Neural progenitor cell (in vitro differentiated cells): ENCODE data around the gene TMEM43. TPM values are rescaled to one million over a fixed set of nuclear protein-coding genes. Genes with fewer than 3 reads are reported as not detected.

ENCODE experiments used
- DNase-seq: peaks from one replicate; pipeline ENCODE4 v3.0.0-alpha.2; 2016; ENCODE audit warnings: low spot score
- H2AFZ ChIP-seq: fragments of 200-600 bp; sonication (generic); replicated peaks from 2 replicates; pipeline ENCODE4 v1.6.1; 2016; ENCODE audit warnings: antibody characterized with exemption
- H3F3A ChIP-seq: fragments of 200-600 bp; sonication (generic); 2 replicates; pipeline ENCODE4 v1.6.1; 2016; ENCODE audit warnings: antibody characterized with exemption, low read depth
- H3K27ac ChIP-seq: fragments of 200-600 bp; sonication (generic); 2 replicates; pipeline ENCODE4 v1.5.1; 2016; ENCODE audit warnings: mild to moderate bottlenecking
- H3K27me3 ChIP-seq: fragments of 200-600 bp; sonication (generic); 2 replicates; pipeline ENCODE4 v1.6.1; 2016; ENCODE audit warnings: mild to moderate bottlenecking, moderate library complexity
- H3K36me3 ChIP-seq: fragments of 200-600 bp; sonication (generic); 2 replicates; pipeline ENCODE4 v1.5.1; 2016
- H3K4me1 ChIP-seq: fragments of 200-600 bp; sonication (generic); 2 replicates; pipeline ENCODE4 v1.6.1; 2016; ENCODE audit warnings: mixed run types
- H3K4me2 ChIP-seq: fragments of 200-600 bp; sonication (generic); 2 replicates; pipeline ENCODE4 v1.6.1; 2016
- H3K4me3 ChIP-seq: fragments of 200-600 bp; sonication (generic); 2 replicates; pipeline ENCODE4 v1.5.1; 2016
- H3K79me2 ChIP-seq: fragments of 200-600 bp; sonication (generic); 2 replicates; pipeline ENCODE4 v1.6.1; 2016; ENCODE audit warnings: low read depth
- H3K9ac ChIP-seq: fragments of 200-600 bp; sonication (generic); 2 replicates; pipeline ENCODE4 v1.6.1; 2016
- H3K9me3 ChIP-seq: fragments of 200-600 bp; sonication (generic); 2 replicates; pipeline ENCODE4 v1.5.1; 2016; ENCODE audit warnings: low read depth
- H4K20me1 ChIP-seq: fragments of 200-600 bp; sonication (generic); 2 replicates; pipeline ENCODE4 v1.6.1; 2016; ENCODE audit warnings: low read depth
- H3K27ac Mint-ChIP-seq: 3 replicates; pipeline ENCODE4 v1.8.0; 2021; ENCODE audit warnings: mixed read lengths
- H3K27me3 Mint-ChIP-seq: 2 replicates; pipeline ENCODE4 v1.8.0; 2022; ENCODE audit warnings: low read depth, mild to moderate bottlenecking, inconsistent platforms, moderate library complexity, mixed read lengths; ENCODE audit not compliant: insufficient read depth
- H3K36me3 Mint-ChIP-seq: 3 replicates; pipeline ENCODE4 v1.8.0; 2021; ENCODE audit warnings: mixed read lengths
- H3K4me1 Mint-ChIP-seq: 3 replicates; pipeline ENCODE4 v1.8.0; 2021; ENCODE audit warnings: mixed read lengths
- H3K4me3 Mint-ChIP-seq: 3 replicates; pipeline ENCODE4 v1.8.0; 2021; ENCODE audit warnings: mild to moderate bottlenecking, moderate library complexity, mixed read lengths
- H3K9me3 Mint-ChIP-seq: 3 replicates; pipeline ENCODE4 v1.8.0; 2020; ENCODE audit warnings: mixed read lengths
- CTCF ChIP-seq: fragments of 200-600 bp; sonication (generic); IDR thresholded peaks from 2 replicates; pipeline ENCODE4 v1.5.1; 2017; ENCODE audit warnings: antibody characterized with exemption, mild to moderate bottlenecking
- EZH2 ChIP-seq: fragments of 200-600 bp; sonication (generic); IDR thresholded peaks from 2 replicates; pipeline ENCODE4 v1.6.1; 2017; ENCODE audit warnings: antibody characterized with exemption, mild to moderate bottlenecking, moderate library complexity
- EZH2phosphoT487 ChIP-seq: fragments of 200-600 bp; sonication (generic); IDR thresholded peaks from 2 replicates; pipeline ENCODE4 v1.6.1; 2017; ENCODE audit warnings: antibody characterized with exemption
- total RNA-seq: library from RNA; depleted of rRNA; stranded (reverse); fragments of >200 nt; gene quantifications from 2 replicates; pipeline ENCODE4 v1.2.3, GENCODE V29; 2015; ENCODE audit warnings: low replicate concordance

Gene TMEM43
- total RNA-seq, 1 donor from 2014 or later: 19.7 TPM

- Histone ChIP-seq H3K9ac (no peak overlapping the region), H3F3A (no peaks in the 10 kb centered on the region), H4K20me1 (peaks cover 39% of the 10 kb centered on the region), H3K27ac (no peak overlapping the region), H3K4me2 (no peak overlapping the region), H2AFZ (no peak overlapping the region), H3K36me3 (no peaks in the 10 kb centered on the region), H3K79me2 (peaks cover 73% of the 10 kb centered on the region), H3K4me3 (no peak overlapping the region), H3K4me1 (peaks cover 14% of the 10 kb centered on the region), H3K27me3 (no peaks in the 10 kb centered on the region), H3K9me3 (no peaks in the 10 kb centered on the region)
- Mint-ChIP-seq H3K4me1 (peaks cover 43% of the 10 kb centered on the region), H3K36me3 (peaks cover 13% of the 10 kb centered on the region), H3K9me3 (no peaks in the 10 kb centered on the region), H3K27ac (no peak overlapping the region), H3K4me3 (peak overlapping the region; percentile 21), H3K27me3 (peaks cover 2% of the 10 kb centered on the region)
- DNase-seq: no peak
- TF ChIP-seq CTCF (no peak), EZH2 (no peak), EZH2phosphoT487 (no peak)
Measured at GRCh38 chr3:14175383-14176037, 50.7 kb downstream of the TMEM43 start.

- peaks cover 2% of the 10 kb centered on the region for H3K27me3 Mint-ChIP-seq
Measured at GRCh38 chr3:14177580-14178246, 52.9 kb downstream of the TMEM43 start.

GRCh38 chr3:14178247-14179113 lies 53.6 kb downstream of the TMEM43 start, which contains the start of the genes LSM3 and XPC:
LSM3 (plus strand) TSS chr3:14178817; CDS start chr3:14178861, 44 bp downstream.
XPC (minus strand) TSS chr3:14178601; CDS start chr3:14178568, 33 bp downstream.
- peak; percentile 98 for DNase-seq
- H3K27me3 Mint-ChIP-seq: peaks cover 2% of the 10 kb centered on the region
- H3K9me3 Mint-ChIP-seq: no peaks in the 10 kb centered on the region
- no peaks in the 10 kb centered on the region for H3K36me3 Mint-ChIP-seq
- Histone ChIP-seq H3K9ac (peak within 1 kb of the TSS; percentile 98), H3K27ac (no peak within 1 kb of the TSS), H3F3A (no peaks in the 10 kb centered on the region), H3K4me1 (peaks cover 14% of the 10 kb centered on the region), H2AFZ (peak within 1 kb of the TSS; percentile 98), H3K4me2 (peak within 1 kb of the TSS; percentile 98), H3K9me3 (no peaks in the 10 kb centered on the region), H3K27me3 (no peaks in the 10 kb centered on the region), H3K4me3 (peak within 1 kb of the TSS; percentile 98), H3K36me3 (peaks cover 3% of the 10 kb centered on the region), H3K79me2 (peaks cover 83% of the 10 kb centered on the region), H4K20me1 (peaks cover 34% of the 10 kb centered on the region)
- peak within 1 kb of the TSS; percentile 97 for H3K27ac Mint-ChIP-seq
- TF ChIP-seq EZH2phosphoT487 (no peak), EZH2 (no peak), CTCF (no peak)
- H3K4me1 Mint-ChIP-seq: peaks cover 43% of the 10 kb centered on the region
- H3K4me3 Mint-ChIP-seq: peak within 1 kb of the TSS; percentile 96

More at GRCh38 chr3:14177580-14178246, 52.9 kb downstream of the TMEM43 start:
- Histone ChIP-seq H3K9me3 (no peaks in the 10 kb centered on the region), H3K79me2 (peaks cover 88% of the 10 kb centered on the region), H3K4me3 (peak overlapping the region; percentile 98), H4K20me1 (peaks cover 41% of the 10 kb centered on the region), H3F3A (no peaks in the 10 kb centered on the region), H3K9ac (peak overlapping the region; percentile 63), H3K36me3 (no peaks in the 10 kb centered on the region), H3K27ac (no peak overlapping the region), H3K4me2 (peak overlapping the region; percentile 96), H3K27me3 (no peaks in the 10 kb centered on the region), H3K4me1 (peaks cover 14% of the 10 kb centered on the region), H2AFZ (peak overlapping the region; percentile 86)
- H3K4me3 Mint-ChIP-seq: peak overlapping the region; percentile 96
- H3K9me3 Mint-ChIP-seq: no peaks in the 10 kb centered on the region
- DNase-seq: no peak
- peak overlapping the region; percentile 85 for H3K27ac Mint-ChIP-seq
- peaks cover 3% of the 10 kb centered on the region for H3K36me3 Mint-ChIP-seq
- H3K4me1 Mint-ChIP-seq: peaks cover 43% of the 10 kb centered on the region
- no peak for TF ChIP-seq EZH2phosphoT487
- TF ChIP-seq CTCF: no peak
